ENCODE data around the gene CA6.

DNA sequence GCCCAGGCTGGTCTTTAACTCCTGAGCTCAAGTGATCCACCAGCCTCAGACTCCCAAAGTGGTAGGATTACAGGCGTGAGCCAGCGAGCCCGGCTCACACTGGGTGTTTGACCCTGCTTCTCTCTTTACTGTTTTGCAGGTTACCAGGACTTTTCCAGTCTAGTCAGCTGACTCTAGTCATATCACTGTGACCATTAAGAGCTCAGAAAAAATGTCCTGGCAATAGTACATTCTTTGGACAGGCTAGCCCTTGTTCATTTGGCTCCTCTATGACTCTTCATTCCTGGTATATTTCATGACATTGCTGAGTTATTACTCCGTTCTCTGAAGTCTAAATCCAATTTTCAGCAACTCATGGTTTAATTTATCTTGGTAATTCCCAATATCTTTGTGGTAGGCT, 8.0 kb upstream of the CA6 start:
- TF ChIP-seq FOXP2 (optimal IDR thresholded peaks at IDR 0.05; ENCODE audit: borderline replicate concordance, extremely low read depth, extremely low read length, insufficient read depth) (no peak), POLR2AphosphoS5 (IDR thresholded peaks at IDR 0.05; ENCODE audit: low read depth, low read length) (no peak), TAF1 (IDR thresholded peaks at IDR 0.05; ENCODE audit: borderline replicate concordance, insufficient read depth, low read length) (no peak), SIN3A (IDR thresholded peaks at IDR 0.05; ENCODE audit: borderline replicate concordance, insufficient read depth, low read length) (no peak)
- TF ChIP-seq, protein P1, sequence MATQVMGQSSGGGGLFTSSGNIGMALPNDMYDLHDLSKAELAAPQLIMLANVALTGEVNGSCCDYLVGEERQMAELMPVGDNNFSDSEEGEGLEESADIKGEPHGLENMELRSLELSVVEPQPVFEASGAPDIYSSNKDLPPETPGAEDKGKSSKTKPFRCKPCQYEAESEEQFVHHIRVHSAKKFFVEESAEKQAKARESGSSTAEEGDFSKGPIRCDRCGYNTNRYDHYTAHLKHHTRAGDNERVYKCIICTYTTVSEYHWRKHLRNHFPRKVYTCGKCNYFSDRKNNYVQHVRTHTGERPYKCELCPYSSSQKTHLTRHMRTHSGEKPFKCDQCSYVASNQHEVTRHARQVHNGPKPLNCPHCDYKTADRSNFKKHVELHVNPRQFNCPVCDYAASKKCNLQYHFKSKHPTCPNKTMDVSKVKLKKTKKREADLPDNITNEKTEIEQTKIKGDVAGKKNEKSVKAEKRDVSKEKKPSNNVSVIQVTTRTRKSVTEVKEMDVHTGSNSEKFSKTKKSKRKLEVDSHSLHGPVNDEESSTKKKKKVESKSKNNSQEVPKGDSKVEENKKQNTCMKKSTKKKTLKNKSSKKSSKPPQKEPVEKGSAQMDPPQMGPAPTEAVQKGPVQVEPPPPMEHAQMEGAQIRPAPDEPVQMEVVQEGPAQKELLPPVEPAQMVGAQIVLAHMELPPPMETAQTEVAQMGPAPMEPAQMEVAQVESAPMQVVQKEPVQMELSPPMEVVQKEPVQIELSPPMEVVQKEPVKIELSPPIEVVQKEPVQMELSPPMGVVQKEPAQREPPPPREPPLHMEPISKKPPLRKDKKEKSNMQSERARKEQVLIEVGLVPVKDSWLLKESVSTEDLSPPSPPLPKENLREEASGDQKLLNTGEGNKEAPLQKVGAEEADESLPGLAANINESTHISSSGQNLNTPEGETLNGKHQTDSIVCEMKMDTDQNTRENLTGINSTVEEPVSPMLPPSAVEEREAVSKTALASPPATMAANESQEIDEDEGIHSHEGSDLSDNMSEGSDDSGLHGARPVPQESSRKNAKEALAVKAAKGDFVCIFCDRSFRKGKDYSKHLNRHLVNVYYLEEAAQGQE (IDR thresholded peaks at IDR 0.05; ENCODE audit: insufficient read depth in 1 of 2, low read depth in 2 of 2, low read length in 2 of 2), result no peak

All from PFSK-1 (cell line).